ENCODE data around the gene SLX4IP. TPM values are rescaled to one million over a fixed set of nuclear protein-coding genes. Genes with fewer than 3 reads are reported as not detected.

SLX4IP gene
- total and polyA plus RNA-seq, 12 donors: 2.8 to 8.2 (median 4.8) TPM

DNA sequence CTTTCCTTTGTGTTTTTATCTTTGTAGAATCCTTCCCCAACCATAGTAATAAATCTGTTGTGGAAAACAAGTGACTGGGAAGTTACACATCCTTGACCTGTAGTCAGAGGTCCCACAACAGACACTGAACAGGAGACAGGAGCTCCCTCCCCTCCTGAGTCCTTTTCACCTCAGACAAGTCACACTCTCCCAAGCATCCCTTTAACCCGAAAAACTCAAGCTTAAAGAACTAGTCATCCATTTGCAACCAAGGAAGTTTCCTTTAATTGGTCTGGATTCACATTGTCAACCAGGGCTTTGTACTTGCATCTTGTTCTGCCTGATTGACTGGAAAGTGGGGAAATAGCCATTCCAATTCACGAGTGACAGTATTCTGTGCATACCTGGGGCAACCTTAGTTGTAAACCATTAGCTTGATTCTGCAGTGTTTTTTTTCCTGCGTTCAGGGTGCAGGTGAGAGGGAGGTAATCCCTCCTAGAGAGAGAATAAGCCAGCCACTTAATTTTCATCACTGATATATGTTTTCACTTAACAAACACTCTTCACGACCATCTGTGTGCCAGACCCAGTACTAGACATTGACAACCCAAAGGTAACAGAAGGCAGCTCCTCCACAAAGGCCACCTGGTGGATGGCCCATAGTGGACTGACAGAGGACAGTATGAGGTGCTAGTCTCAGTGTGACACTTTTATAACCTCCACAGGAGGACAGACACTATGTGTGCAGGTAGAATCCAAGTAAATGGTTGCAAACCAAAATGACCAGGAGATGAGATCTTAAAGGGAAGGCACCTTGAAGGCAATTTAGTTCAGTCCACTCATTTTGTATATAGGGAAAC lies 112.4 kb downstream of the SLX4IP start:
- Histone ChIP-seq H3K36me3 (replicated peaks in 1 of 2) (no peaks in the 10 kb centered on the region), H3K27me3 (no peaks in the 10 kb centered on the region), H3K9me3 (replicated peaks in 1 of 3) (no peaks in the 10 kb centered on the region), H3K4me1 (replicated peaks in 1 of 2) (no peaks in the 10 kb centered on the region), H3K4me3 (no peak overlapping the region), H3K27ac (no peak overlapping the region)
- no peak for TF ChIP-seq POLR2A (IDR thresholded peaks at IDR 0.05)
- TF ChIP-seq, protein P1, sequence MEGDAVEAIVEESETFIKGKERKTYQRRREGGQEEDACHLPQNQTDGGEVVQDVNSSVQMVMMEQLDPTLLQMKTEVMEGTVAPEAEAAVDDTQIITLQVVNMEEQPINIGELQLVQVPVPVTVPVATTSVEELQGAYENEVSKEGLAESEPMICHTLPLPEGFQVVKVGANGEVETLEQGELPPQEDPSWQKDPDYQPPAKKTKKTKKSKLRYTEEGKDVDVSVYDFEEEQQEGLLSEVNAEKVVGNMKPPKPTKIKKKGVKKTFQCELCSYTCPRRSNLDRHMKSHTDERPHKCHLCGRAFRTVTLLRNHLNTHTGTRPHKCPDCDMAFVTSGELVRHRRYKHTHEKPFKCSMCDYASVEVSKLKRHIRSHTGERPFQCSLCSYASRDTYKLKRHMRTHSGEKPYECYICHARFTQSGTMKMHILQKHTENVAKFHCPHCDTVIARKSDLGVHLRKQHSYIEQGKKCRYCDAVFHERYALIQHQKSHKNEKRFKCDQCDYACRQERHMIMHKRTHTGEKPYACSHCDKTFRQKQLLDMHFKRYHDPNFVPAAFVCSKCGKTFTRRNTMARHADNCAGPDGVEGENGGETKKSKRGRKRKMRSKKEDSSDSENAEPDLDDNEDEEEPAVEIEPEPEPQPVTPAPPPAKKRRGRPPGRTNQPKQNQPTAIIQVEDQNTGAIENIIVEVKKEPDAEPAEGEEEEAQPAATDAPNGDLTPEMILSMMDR (IDR thresholded peaks at IDR 0.05): no peak
- intact Hi-C loops (cut with DNase I): no loop called here
- DNase-seq: no peak
- 87 to 92% (median 89%) methylated on average over 4 of the region's 4 CpGs for WGBS, 4 donors

DNA sequence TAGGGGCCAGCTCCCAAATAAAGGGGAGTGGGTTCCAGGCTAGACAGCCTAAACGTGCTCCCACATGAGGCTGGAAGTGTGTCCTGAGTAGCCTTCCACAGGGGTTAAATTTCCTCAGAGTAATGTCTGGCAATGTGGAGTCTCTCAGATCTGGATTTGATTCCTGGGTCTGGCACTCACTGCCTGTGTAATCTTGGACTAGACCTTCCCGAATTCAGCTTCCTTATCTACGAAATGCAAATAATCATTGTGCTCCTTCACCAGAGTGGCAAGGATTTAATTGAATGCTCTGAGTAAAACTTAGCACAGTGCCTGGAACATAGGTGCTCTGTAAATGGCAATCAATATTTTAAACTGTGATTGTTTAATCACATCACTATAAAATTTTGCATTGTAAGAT lies 114.4 kb downstream of the SLX4IP start:
- Histone ChIP-seq H3K27me3 (no peaks in the 10 kb centered on the region), H3K27ac (no peak overlapping the region), H3K4me3 (no peak overlapping the region), H3K4me1 (replicated peaks in 1 of 2) (no peaks in the 10 kb centered on the region), H3K9me3 (replicated peaks in 1 of 3) (no peaks in the 10 kb centered on the region), H3K36me3 (replicated peaks in 1 of 2) (no peaks in the 10 kb centered on the region)
- intact Hi-C loops (cut with DNase I): no loop called here
- WGBS, 4 donors: 58 to 78% (median 61%) methylated on average over 2 to 3 of the region's 3 CpGs
- DNase-seq: no peak
- TF ChIP-seq POLR2A (IDR thresholded peaks at IDR 0.05): no peak
- TF ChIP-seq, protein P1 (IDR thresholded peaks at IDR 0.05): no peak

DNA sequence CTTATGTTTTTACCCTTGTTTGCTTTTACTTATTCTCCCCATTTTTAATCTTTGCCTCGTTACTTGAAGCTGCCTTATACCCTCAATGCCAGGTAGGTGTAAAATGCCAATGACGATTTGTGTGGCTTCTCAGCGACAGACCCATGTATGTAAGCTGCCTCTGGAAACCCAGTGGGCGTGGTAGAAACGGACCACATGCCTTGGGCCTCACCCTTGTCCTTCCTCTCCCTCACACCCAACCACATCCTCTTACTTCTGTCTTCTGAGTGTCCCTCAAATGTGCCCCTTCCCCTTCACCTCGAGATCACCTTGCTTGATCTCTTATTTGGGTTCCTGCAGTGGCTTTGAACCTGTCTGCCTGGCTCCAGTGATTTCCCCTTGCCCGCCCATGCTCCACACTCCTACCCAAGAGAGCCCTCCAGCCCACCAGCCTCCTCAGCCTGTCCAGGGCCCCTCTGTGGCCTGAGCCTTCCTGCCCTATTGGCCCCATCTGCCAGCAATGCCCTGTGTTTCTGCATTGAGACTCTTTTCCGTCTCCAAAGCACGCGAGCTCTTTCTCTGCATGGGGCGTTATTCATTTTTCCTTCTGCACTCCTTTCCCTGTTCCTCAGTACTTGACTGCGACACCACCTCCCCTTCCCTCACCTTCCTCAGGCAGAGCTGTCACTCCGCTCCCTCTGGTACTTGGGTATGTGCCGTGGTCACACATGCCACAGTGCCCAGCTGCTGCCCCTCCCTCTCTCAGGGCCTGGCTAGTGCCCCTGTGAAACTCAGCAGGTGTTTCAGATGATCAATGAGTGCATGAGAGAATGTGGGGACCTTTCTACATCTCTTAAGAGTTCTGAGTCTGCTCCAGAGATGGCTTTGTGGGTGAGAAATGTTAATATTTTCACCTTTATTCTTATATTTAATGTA lies 115.4 kb downstream of the SLX4IP start:
- H3K36me3 ChIP-seq (replicated peaks in 1 of 2): no peaks in the 10 kb centered on the region
- H3K27me3 ChIP-seq: no peaks in the 10 kb centered on the region
- H3K4me3 ChIP-seq: no peak overlapping the region
- WGBS, 4 donors: 87 to 91% (median 90%) methylated on average over 14 of the region's 14 CpGs
- TF ChIP-seq, protein P1 (IDR thresholded peaks at IDR 0.05): no peak
- no peak for TF ChIP-seq POLR2A (IDR thresholded peaks at IDR 0.05)
- H3K4me1 ChIP-seq (replicated peaks in 1 of 2): no peaks in the 10 kb centered on the region
- H3K9me3 ChIP-seq (replicated peaks in 1 of 3): no peaks in the 10 kb centered on the region
- intact Hi-C loops (cut with DNase I): loop anchor here (5.0 to 10.0 kb wide), 2 partner anchors 654 to 722 kb away; no protein-coding TSS in a partner anchor
- H3K27ac ChIP-seq: no peak overlapping the region
- no peak for DNase-seq

All from adrenal gland (tissue), 12 donors.